Measurements from ENCODE around the gene PRKAR2B.

- TF ChIP-seq CTCF (IDR thresholded peaks at IDR 0.05; ENCODE audit: poor library complexity, severe bottlenecking) (peak; percentile 78), EZH2 (IDR thresholded peaks at IDR 0.05; ENCODE audit: borderline replicate concordance, insufficient read depth, low read length, poor library complexity, severe bottlenecking) (no peak), TAF1 (IDR thresholded peaks at IDR 0.05; ENCODE audit: low read depth) (no peak), EP300 (conservative IDR thresholded peaks at IDR 0.05; ENCODE audit: poor library complexity, severe bottlenecking) (no peak), REST (IDR thresholded peaks at IDR 0.05; ENCODE audit: borderline replicate concordance) (no peak), POLR2AphosphoS5 (IDR thresholded peaks at IDR 0.05) (no peak), SMC3 (conservative IDR thresholded peaks at IDR 0.05; ENCODE audit: poor library complexity) (peak; percentile 90), RAD21 (conservative IDR thresholded peaks at IDR 0.05) (peak; percentile 82), MXI1 (conservative IDR thresholded peaks at IDR 0.05; ENCODE audit: poor library complexity, severe bottlenecking) (no peak)
Observed at GRCh38 chr7:107150375-107151073, 106.0 kb downstream of the PRKAR2B start.
